ENCODE measurements around the gene C17orf75.
"Not testable (repeated sequence)": the region's sequence is repeated elsewhere in the genome, so short reads cannot be mapped to it uniquely, and the experiment has no call there.

Gene C17orf75

GRCh38 chr17:32341857-32342602, at the start of gene C17orf75:
Gene C17orf75, minus strand, starts transcription at chr17:32342173. Its CDS starts 34 bp downstream, at chr17:32342139.
- CTCF ChIA-PET, result interaction anchor here (1.0 to 1.8 kb wide), 2 partner anchors 23 to 88 kb away, joined by 3 to 5 read pairs; no protein-coding TSS in a partner anchor
- no peak for TF ChIP-seq CTCF (IDR thresholded peaks at IDR 0.05; ENCODE audit: insufficient read depth, low read length, missing control alignments)
- H3K4me3 ChIP-seq (ENCODE audit: low read depth, low read length), result peak within 1 kb of the TSS; percentile 72
- POLR2A ChIA-PET, result interaction anchor here (0.7 kb wide), 1 partner anchor 9 kb away, joined by 8 read pairs; no protein-coding TSS in a partner anchor
- DNase-seq (ENCODE audit: low read depth, low spot score), result no peak

GRCh38 chr17:32388613-32389459, 46.9 kb upstream of the C17orf75 start:
- ChIA-PET CTCF (no interaction called here), POLR2A (interaction anchor here (0.6 kb wide), 1 partner anchor 14 kb away, joined by 3 read pairs; no protein-coding TSS in a partner anchor)
- no peak for DNase-seq (ENCODE audit: low read depth, low spot score)
- TF ChIP-seq CTCF (IDR thresholded peaks at IDR 0.05; ENCODE audit: insufficient read depth, low read length, missing control alignments), result no peak
- H3K4me3 ChIP-seq (ENCODE audit: low read depth, low read length), result no peak overlapping the region

GRCh38 chr17:32388128-32388527, 46.2 kb upstream of the C17orf75 start:
- H3K4me3 ChIP-seq (ENCODE audit: low read depth, low read length); DNase-seq (ENCODE audit: low read depth, low spot score); CTCF ChIA-PET: not testable (repeated sequence)
- POLR2A ChIA-PET, result interaction anchor here (0.6 kb wide), 1 partner anchor 15 kb away, joined by 3 read pairs; no protein-coding TSS in a partner anchor

GRCh38 chr17:32386844-32387243, 44.9 kb upstream of the C17orf75 start:
- no peak overlapping the region for H3K4me3 ChIP-seq (ENCODE audit: low read depth, low read length)
- no peak for DNase-seq (ENCODE audit: low read depth, low spot score)
- ChIA-PET CTCF (interaction anchor here (1.3 kb wide), 2 partner anchors 12 to 57 kb away, joined by 3 to 4 read pairs; partner anchors contain the start of gene PSMD11), POLR2A (no interaction called here)
- TF ChIP-seq CTCF (IDR thresholded peaks at IDR 0.05; ENCODE audit: insufficient read depth, low read length, missing control alignments), result no peak

GRCh38 chr17:32385971-32386370, 44.0 kb upstream of the C17orf75 start:
- CTCF ChIA-PET, result interaction anchor here (1.1 to 1.3 kb wide), 3 partner anchors 12 to 66 kb away, joined by 3 to 4 read pairs (median 3); partner anchors contain the start of gene PSMD11
- TF ChIP-seq CTCF (IDR thresholded peaks at IDR 0.05; ENCODE audit: insufficient read depth, low read length, missing control alignments), result no peak
- POLR2A ChIA-PET, result no interaction called here
- H3K4me3 ChIP-seq (ENCODE audit: low read depth, low read length), result no peak overlapping the region
- no peak for DNase-seq (ENCODE audit: low read depth, low spot score)

GRCh38 chr17:32385121-32385520, 43.1 kb upstream of the C17orf75 start:
- H3K4me3 ChIP-seq (ENCODE audit: low read depth, low read length), result no peak overlapping the region
- ChIA-PET CTCF (no interaction called here), POLR2A (no interaction called here)
- DNase-seq (ENCODE audit: low read depth, low spot score), result no peak
- no peak for TF ChIP-seq CTCF (IDR thresholded peaks at IDR 0.05; ENCODE audit: insufficient read depth, low read length, missing control alignments)

All from AG04449 (cell line).